ENCODE measurements around the gene AJAP1.
"Not testable (repeated sequence)": the region's sequence is repeated elsewhere in the genome, so short reads cannot be mapped to it uniquely, and the experiment has no call there.

Gene AJAP1, protein sequence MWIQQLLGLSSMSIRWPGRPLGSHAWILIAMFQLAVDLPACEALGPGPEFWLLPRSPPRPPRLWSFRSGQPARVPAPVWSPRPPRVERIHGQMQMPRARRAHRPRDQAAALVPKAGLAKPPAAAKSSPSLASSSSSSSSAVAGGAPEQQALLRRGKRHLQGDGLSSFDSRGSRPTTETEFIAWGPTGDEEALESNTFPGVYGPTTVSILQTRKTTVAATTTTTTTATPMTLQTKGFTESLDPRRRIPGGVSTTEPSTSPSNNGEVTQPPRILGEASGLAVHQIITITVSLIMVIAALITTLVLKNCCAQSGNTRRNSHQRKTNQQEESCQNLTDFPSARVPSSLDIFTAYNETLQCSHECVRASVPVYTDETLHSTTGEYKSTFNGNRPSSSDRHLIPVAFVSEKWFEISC

DNA sequence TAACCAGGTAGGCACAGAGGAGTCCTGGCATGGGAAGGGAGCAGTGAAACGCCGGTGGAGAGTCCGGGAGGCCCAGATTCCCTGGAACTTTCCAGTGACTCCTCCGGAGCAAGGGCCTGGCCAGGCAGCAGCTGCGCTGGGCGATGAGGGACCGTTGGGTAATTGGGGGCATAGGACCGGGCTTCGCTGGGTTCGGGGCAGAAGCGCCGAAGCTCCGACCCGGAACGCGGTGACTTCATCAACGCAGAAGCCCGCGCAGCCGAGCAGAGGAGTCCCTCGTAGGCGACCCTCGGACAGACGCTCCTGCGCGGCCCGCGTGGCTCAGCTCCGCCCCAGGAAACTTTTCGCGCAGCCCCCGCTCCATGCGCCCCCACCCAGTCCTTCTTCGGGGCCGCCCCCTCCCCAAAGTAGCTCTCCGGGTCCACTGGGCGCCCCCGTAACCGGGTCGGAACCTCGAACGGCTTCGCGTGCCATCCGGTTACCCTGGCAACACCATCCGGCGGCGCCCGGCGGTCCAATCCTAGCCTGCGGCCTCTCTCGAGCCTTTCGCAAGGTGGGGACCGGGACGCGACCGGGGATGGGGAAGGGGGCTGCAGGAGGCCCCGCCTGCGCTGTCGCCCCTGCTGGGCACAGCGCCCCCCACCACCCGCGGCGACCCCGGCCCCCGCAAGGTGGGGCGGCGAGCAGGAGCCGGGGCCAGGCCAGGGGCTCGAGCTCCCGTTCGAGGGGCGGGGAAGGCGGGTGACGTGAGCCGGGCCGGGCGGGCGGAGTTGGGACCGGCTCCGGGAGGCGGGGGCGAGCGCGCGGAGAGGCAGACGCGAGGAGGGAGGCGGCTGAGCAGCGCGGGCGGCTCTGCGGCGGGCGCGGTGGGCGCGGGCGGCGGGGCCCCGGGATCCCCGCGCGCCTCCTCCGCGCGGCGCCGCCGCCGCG is at the start of gene AJAP1:
Gene AJAP1 (plus strand): TSS at position 814 of the 930 bp plus-strand sequence. CDS start 817 bp downstream, outside the sequence.
- DNase-seq = no peak

DNA sequence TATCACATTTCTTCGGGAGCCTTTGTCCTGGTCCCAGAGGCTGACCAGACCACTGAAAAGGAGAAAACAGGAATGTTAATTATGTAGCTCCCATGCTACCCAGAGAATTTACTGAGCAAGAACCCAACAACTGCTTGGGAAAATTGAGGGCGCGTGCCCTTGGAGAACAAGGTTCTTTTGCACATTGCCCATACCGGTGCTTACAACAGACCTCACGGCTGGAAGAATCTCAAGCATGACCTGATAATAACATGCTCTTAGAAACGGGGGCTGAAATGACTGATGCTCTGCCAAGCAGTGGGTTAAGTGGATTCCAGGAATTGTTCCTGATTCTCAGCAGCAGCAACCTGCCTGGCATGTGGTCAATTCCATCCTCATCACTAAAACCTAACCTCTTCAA is 49.3 kb upstream of the AJAP1 start:
- no peak for DNase-seq

DNA sequence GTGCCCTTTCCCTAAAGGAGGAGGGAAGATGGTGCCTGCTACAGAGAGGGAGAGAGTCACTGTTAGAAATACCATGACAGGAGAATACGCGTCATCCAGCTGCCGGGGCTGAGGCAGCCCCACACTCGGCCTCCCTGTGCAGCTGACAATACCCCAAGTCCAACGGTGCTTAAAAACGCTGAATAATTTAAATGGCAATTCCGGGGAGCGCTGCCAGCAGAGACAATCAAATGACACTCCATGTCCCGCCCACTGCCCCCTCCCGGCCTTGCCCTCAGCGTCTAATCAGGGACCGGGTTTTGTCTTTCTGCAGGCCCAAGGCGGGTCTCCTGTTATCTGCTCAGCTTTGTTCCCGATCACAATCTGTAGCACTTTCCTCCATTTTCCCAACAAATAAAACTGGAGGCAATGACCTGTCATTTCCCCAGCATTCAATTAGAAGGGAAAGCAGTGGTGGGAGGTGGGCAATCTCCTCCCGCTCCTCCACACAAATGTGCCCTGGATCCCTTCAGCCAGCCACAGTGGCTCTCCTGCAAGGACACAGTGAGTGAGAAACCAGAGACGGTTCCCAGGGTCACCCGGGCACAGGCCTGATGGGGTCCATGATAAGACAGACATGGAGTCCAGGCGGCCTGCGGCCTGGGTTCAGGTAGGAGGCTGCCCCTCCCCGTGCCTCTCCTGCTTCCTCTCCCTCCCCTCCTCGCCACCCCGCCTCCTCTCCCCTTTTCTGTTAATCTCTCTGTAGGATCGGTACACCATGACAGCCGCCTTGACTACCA is 42.7 kb upstream of the AJAP1 start:
- no peak for DNase-seq

DNA sequence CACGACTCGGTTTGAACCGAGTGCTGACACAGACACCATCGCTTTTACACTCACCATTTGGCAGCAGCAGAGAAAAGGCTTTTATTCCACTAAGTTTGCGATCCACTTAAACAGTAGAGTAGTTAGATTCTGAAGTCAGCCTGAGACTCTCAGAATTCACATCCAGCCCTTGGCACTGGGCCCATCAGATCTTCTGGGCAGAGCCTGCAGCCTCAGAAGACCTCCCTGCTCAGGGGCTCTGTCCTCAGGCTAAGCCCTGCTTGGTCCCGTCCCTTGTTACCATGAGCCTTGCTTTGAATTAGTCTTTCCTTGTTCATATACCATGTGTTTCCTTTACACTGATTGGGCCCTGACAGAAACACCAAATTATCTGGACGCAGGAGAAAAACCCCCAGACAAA is 41.4 kb upstream of the AJAP1 start:
- DNase-seq = no peak

DNA sequence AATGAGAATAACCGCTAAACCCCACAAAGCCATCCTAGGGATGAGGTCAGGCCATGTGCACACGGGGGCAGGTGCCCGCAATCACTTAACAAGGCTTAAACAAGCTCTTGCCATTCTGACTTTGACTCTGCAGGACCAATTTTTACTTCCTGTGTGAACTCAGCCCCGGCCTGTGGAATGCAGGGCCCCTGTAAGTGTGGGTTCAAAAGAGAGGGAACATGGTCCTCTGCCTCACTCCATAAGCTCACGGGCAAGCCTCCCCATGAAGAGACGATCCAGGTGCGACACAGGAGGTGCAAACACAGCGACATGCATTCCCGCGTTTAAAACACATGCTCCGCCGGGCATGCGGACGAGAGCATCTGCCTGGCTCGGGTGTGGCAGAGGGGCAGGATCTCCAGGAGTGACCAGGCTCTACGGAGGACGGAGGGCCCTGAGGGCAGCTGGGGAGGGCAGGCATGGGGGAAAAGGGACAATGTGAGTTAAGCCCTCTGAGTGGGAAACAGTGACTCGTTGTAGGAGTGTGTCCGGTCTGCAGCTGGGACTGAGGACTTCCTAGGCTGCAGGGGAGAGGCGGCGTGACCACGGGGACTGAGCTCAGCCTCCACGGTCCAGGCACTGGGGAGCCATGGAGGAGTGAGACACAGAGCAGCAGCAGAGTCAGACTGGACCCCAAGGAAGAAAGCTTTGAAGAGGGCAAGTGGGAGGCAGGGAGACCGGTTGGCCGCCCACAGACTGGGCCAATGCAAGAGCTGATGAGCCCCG is 40.6 kb upstream of the AJAP1 start:
- no peak for DNase-seq

DNA sequence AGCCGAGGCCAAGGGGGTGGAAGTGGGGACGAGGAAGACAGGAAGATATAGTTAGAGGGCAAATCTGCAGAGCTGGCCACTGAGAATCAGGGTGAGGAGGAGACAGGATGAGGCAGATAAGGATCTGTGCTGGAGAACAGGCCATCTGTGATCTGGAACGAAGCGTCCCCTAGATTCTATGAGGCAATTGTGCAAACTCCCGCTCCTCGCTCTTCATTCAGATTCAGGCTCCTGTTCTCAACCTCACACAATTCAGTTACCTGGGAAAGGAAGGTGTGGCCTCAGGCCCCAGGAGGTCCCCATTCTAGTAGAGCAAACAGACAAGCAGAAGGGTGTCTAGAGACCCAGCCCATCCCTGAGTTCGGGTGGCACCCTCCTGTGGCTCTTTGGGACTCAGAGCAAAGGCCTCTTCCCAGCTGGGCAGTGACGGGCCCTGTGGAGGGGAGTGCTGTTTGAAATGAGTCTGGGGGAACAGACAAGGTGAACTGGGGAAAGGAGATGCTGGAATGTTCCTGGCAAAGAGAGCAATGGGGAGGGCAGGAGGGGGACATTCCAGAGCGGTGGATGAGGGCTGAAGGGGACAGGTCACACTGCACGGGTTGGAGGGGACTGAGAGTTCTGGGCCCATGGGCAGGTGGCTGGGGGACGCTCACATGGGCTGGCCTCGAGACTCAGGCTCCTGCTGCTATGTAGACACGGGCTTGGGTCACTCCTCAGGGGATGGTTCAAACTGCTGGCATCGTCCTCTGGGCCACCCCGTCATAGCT is 39.9 kb upstream of the AJAP1 start:
- DNase-seq = no peak

DNA sequence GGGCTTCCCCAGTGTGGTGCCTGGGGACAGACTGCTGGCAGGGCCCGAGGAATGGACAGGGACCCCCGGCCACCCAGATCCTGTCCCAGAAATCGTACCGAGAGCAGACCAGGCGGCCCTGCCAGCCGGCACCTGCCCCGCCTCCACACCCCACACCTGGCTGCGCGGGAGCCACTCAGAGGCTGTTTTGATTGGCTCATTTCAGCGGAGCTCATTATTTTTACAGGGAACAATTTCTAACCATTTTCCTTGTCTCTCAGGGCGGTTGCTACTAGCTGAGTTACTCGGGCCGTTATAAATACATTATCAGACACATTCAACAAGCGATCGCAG is 39.3 kb upstream of the AJAP1 start:
- no peak for DNase-seq

DNA sequence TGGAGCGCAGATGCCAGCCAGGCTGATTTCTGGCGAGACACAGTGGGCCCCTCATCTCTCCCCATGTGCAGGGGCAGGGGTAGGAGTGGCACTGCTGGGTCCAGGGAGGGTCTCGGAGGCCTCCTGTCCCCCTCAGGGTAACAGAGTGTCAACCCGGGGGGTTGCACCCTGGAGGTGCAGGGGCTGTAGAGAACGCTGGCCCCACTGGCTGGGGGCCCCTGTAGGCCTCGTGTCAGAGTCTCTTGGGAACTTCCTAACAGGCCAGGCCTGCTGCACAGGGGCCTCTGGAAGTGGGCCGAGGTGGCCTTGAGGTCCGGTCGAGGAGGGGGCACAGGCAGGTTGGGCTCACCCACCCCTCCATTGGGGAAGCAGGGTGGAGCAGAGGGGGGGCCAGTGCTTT is 38.9 kb upstream of the AJAP1 start:
- no peak for DNase-seq

DNA sequence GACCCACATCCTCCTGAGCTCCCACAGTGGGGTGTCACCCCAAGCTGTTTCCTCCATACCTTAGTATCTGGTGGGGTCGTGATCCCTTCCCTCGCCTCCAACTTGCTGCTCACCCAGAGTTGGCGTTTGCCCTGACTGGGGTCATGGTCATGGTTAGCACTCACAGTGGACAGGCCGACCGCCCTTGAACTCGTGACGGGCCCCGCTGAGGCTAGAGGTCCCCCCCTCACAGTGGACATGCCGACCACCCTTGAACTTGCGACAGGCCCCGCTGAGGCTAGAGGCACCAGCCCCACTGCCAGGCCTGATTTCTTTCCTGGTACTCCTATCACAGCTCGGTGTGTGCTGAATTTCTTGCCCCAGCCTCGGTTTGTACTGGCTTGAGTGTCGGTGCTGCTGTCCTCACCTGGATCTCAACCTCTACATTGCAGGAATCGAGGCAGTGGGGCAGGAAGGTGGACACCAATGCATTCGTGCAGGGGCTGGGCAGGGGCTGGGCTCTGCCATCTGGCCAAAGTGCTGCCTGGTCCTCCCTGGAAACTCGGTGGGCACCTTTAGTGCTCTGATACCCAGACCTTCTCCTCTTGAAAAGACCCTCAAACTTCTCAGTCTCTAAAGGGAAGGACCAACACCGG is 37.5 kb upstream of the AJAP1 start:
- DNase-seq = no peak

DNA sequence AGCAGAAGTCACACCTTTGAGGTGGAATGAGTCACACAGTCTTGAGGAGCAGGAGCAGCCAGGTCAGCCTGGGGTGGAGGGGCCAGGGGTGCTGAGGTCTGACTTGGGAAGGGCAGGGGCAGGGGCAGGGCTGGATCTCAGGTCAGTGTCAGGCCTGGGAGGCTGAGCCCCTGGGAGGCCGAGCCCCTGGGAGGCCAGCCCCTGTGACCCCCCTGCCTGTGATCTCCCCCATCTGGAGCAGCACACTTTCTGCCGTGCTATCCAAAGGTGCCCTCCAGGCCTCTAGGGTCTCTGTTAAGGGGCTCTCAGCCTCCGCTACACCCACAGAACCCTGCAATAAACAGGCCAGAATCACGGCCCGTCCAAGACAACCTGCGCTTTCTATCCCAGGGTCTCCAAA is 36.9 kb upstream of the AJAP1 start:
- no peak for DNase-seq

DNA sequence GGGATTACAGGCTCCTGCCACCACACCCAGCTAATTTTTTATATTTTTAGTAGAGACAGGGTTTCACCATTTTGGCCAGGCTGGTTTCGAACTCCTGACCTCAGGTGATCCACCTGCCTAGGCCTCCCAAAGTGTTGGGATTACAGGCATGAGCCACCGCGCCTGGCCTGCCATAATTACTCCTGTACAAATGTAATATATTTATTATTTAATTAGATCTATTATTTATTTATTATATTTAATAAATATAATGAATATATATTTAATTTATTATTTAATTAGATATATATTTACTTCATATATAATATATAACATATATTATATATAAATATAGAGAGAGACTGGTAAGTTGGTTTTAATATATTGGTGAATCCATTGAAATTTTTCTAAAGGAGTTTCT is 35.6 kb upstream of the AJAP1 start:
- DNase-seq = not testable (repeated sequence)

DNA sequence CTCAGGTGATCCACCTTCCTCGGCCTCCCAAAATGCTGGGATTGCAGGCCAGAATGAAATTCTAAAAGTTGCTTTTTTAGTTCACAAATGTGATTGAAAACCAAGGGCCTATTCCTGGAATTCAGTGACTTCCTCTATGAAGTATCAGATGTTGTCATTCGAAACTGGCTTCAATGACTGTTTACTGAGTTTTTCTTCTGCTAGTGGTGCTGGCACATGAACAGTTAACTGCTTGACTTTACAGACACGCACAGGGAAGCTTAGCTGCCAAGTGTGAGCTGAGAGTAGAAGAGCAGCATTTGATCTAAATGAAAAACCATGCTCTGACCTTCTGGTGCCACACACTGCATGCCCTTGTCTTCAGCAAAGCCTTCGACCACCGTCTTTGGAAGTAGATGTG is 32.8 kb upstream of the AJAP1 start:
- DNase-seq = no peak

DNA sequence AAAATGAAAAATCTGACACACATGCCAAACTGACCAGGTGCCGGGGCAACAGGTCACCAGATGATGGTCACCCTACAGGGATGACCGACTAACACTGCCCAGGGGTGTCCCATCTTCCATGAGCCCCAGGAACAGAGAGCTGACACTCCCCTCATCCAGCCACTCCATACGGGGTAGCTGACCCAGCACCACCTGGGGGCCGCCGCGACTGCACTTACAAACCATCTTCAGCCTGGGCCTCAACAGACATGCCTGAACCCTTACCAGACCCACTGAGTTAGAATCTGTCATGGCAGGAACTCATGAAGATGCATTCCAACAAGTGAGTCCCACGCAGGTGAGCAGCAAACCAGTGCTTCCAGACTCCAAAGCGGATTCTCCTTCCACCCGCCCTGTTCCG is 31.6 kb upstream of the AJAP1 start:
- no peak for DNase-seq

DNA sequence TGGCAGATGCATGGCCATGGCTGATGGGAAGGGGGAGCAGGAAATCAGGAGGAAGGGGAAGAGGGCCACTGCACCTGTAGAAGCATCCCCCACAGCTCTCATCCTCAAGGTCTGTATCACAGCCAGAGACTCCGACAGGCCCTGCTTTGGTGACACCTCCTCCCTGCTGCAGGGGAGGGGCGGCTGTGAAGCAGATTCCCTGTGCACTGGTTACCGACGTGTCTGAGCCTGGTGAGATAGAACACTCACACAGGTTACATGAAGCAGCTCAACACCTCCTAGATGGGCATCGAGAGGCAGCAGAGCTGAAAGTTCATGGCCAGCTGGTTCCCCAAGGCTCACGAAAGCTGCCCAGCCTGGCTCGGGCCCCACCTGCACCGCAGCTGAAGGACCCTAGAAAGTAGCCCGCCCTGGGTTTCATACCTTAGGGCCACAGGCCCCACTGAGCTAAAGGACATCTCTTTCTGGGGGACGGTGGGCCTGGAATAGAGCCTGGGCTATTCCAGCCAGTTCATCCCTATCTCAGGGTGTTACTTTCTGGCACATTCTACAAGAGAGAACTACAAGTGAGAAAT is 30.2 kb upstream of the AJAP1 start:
- no peak for DNase-seq

DNA sequence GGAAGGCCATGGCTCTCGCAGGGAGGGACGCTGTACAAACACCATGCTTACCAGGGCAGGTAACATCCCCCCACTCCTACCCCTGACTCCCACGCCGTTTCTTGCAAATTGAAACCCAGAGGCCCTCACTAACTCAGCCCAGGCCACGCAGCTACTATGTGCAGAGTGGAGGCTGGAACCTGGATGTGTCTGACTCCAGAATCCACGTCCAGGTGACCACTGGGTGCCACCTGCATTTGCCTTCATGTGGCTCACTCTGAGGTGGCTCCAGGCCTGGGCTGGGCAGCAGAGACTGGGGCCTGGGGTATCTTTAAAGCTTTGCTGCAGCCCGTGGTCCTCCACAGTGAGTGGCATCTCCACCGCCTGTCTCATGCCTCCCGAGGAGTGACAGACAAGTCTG is 29.6 kb upstream of the AJAP1 start:
- DNase-seq = no peak

DNA sequence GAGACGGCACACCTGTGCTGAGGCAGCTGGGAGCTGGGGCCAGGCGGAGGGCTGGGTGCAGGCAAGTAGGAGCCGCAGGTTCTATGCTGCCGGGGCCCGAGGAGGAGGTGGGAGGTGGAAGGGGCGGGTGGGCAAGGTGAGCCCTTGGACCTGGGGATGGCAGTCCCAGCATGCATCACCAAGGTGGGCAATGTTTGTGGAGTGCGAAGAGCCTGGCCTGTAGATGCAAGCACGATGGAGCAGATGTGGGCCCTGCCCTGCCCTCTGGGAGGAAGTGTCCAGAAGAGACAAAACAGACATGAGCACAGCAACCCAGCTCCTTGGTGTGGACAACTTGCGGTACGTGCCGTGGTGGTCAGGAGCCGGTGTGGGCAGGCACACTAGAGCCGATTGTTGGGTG is 28.3 kb upstream of the AJAP1 start:
- DNase-seq = no peak

DNA sequence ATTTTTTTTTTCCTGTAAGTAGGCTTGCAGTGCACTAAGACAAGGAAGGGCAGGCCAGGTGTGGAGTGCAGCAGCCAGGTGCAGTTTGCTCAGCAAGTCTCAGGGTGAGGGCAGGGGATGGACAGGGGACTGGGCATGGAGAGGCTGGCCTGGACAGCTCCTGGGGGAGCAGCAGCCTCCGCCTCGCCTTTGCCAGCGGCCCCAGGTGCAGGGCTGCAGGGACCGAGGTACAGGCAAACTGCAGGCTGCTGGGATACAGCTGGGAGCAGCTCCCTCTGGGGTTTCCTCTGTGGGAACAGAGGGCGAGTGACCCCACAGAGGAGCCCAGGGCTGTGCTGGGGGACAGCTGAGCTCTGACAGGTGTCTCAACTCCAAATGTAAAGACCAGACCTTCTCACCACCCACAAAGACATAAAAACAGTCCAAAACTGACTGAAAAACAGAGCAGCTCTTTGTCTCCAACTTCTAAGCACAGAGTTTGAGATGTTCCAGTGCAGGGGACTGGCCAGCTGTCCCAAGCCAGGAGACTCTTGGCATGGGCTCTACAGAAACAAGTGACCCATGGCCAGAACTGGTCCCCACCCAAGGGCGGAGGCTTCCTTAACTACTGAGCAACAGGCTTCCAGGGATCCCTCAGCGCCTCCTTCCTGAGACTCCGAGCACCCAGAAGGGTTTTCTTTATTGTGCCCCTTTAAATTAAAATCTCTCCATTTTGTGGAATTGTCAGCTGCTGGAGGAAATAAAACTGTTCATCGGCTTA is 27.7 kb upstream of the AJAP1 start:
- no peak for DNase-seq

DNA sequence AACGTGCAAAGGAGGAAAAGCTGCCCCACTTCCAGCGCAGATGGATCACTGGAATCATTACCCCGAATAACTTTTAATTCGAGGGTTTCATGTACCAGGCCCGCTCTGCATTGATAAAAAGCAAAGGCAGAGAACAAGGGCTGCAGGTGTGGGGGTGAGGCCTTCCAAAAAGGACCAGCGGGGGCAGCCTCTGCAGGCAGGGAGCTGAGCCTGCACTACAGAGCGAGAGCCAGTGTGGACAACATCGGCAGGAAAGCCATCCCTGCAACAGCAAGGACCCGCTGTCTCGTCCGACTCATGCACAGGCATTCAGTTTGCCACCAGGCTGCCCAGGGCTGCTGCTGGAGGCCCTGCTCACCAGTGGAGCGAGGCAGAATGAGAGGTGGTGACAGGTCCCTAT is 27.1 kb upstream of the AJAP1 start:
- no peak for DNase-seq

DNA sequence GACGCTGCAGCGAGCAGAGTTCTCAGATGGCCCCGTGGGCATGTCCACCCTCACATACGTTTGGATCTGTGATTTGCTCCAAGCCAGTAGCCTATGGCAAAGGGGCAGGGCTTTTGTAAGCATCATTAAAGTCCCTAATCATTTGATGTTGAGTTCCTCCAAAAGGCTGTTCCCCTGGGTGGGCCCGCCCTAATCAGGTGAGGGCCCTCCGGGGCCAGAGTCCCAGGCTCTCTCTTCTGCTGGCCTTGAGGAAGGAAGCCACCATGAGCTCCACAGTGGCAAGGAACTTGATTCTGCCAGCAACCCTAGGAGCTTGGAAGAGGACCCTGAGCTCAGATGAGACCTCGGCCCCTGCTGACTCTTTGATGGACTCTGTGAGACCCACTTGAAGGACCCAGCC is 25.4 kb upstream of the AJAP1 start:
- no peak for DNase-seq

DNA sequence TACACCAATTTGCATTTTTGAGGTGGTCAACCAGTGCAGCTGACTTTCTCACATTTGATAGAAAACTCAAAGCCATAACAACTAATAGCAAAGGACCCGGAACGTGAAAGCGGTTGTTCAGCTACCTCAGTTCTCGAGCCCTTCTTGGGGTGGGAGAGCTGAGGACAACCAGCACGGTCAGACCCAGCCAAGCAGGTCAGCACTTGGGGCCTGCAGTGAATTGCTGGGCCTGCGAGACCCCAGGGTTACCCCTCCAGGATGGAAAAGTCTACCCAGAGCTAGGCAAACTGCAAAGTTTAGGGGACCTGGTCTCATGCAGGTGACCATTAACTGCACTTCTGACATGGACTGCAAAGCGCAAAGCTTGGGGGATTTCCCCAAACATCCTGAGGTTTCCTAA is 23.8 kb upstream of the AJAP1 start:
- DNase-seq = no peak

All from 8988T (cell line).